HepG2 (cell line): ENCODE data around the gene ALB. TPM values are rescaled to one million over a fixed set of nuclear protein-coding genes. Genes with fewer than 3 reads are reported as not detected.
A peak's percentile ranks its signal among the peaks of the same experiment; 100 is the strongest.

ENCODE experiments used
- CREM ChIP-seq, 2 experiments: sonication (generic) in 1 of 2; formaldehyde crosslinking in 1 of 2; IDR thresholded peaks; 2 replicates each; pipeline versions ENCODE4 v1.4.0 to v1.6.1; 2016 to 2020; ENCODE audit warnings: antibody characterized with exemption in 1 of 2, mild to moderate bottlenecking in 1 of 2, missing genetic modification reagents in 1 of 2
- DMAP1 ChIP-seq: IDR thresholded peaks from 2 replicates; pipeline ENCODE4 v1.6.1; 2016
- EP300 ChIP-seq, 3 experiments: sonication (generic) in 1 of 3; formaldehyde crosslinking in 1 of 3; IDR thresholded peaks; 2 replicates each; pipeline versions ENCODE4 v1.5.1 to v1.6.1; 2011 to 2020; ENCODE audit warnings: low read depth in 2 of 3, low read length in 2 of 3, borderline replicate concordance in 1 of 3, improper control_type of control experiment in 1 of 3, mild to moderate bottlenecking in 1 of 3, missing genetic modification reagents in 1 of 3, moderate library complexity in 1 of 3
- FOXO1 ChIP-seq: sonication (generic); formaldehyde crosslinking; IDR thresholded peaks from 2 replicates; pipeline ENCODE4 v1.4.0; 2020; ENCODE audit warnings: missing genetic modification reagents
- HCFC1 ChIP-seq: fragments of 150-350 bp; IDR thresholded peaks from 2 replicates; pipeline ENCODE4 v1.6.1; 2014; ENCODE audit warnings: low read depth, low read length
- HDAC1 ChIP-seq: sonication (generic); formaldehyde crosslinking; IDR thresholded peaks from 2 replicates; pipeline ENCODE4 v1.5.1; 2020; ENCODE audit warnings: mild to moderate bottlenecking, missing genetic modification reagents
- HNF4A ChIP-seq: sonication (generic); formaldehyde crosslinking; IDR thresholded peaks from 2 replicates; pipeline ENCODE4 v1.4.0; 2020; ENCODE audit warnings: missing genetic modification reagents
- MBD4 ChIP-seq: IDR thresholded peaks from 2 replicates; pipeline ENCODE4 v1.6.1; 2012; ENCODE audit warnings: low read length, inconsistent platforms, borderline replicate concordance
- SCMH1 ChIP-seq: sonication (generic); formaldehyde crosslinking; IDR thresholded peaks from 2 replicates; pipeline ENCODE4 v1.9.0; 2021; ENCODE audit warnings: missing genetic modification reagents, mild to moderate bottlenecking, borderline replicate concordance
- SOX13 ChIP-seq, 3 experiments: fragments of 450-650 bp in 1 of 3; sonication (generic) in 1 of 3; formaldehyde crosslinking in 1 of 3; IDR thresholded peaks in 2 of 3; conservative IDR thresholded peaks in 1 of 3; 2 replicates each; pipeline versions ENCODE4 v1.5.0 to v1.6.1; 2016 to 2020; ENCODE audit warnings: antibody characterized with exemption in 1 of 3, mild to moderate bottlenecking in 1 of 3, missing compliant biosample characterization in 1 of 3, missing genetic modification reagents in 1 of 3, moderate library complexity in 1 of 3
- TARDBP ChIP-seq: sonication (generic); formaldehyde crosslinking; IDR thresholded peaks from 2 replicates; pipeline ENCODE4 v1.8.0; 2022; ENCODE audit warnings: mild to moderate bottlenecking, missing genetic modification reagents
- TCF7 ChIP-seq: sonication (generic); IDR thresholded peaks from 2 replicates; pipeline ENCODE4 v1.6.1; 2016; ENCODE audit warnings: antibody characterized with exemption, low read depth
- ZNF124 ChIP-seq: sonication (generic); formaldehyde crosslinking; IDR thresholded peaks from 2 replicates; pipeline ENCODE4 v1.4.0; 2020; ENCODE audit warnings: missing genetic modification reagents
- ZNF614 ChIP-seq: IDR thresholded peaks from 2 replicates; pipeline ENCODE4 v1.6.1; 2018; ENCODE audit warnings: missing biosample characterization, missing genetic modification reagents, inconsistent platforms, borderline replicate concordance
- polyA plus RNA-seq, 8 experiments: library from polyadenylated mRNA; depleted of rRNA in 3 of 8; stranded (reverse) in 7 of 8; unstranded in 1 of 8; fragments of >200 nt; fragmentation: Illumina TruSeq in 4 of 8; extraction: Trizol in 4 of 8; gene quantifications; 2 replicates each; pipeline versions ENCODE4 v1.2.1 to v1.2.3, GENCODE V29; 2011 to 2016; ENCODE audit warnings: low read depth in 4 of 8, missing spikeins in 1 of 8, mixed read lengths in 1 of 8; ENCODE audit not compliant: insufficient read depth in 1 of 8
- total RNA-seq, 5 experiments: library from RNA; depleted of rRNA; stranded (reverse); fragments of >200 nt; fragmentation: Illumina TruSeq; extraction: Trizol; gene quantifications; 2 replicates each; pipeline ENCODE4 v1.2.3, GENCODE V29; 2016; ENCODE audit warnings: low read depth in 1 of 5
- TF ChIP-seq, protein P1 (sequence below): sonication (generic); formaldehyde crosslinking; IDR thresholded peaks from 2 replicates; pipeline ENCODE4 v1.4.0; 2020; ENCODE audit warnings: missing genetic modification reagents
- TF ChIP-seq, protein P2 (sequence below): IDR thresholded peaks from 2 replicates; pipeline ENCODE4 v1.6.1; 2016; ENCODE audit warnings: low read depth
- TF ChIP-seq, protein P3 (sequence below): sonication (generic); formaldehyde crosslinking; conservative IDR thresholded peaks from 2 replicates; pipeline ENCODE4 v1.4.0; 2020; ENCODE audit warnings: missing genetic modification reagents
- TF ChIP-seq, protein P4 (sequence below): sonication (generic); formaldehyde crosslinking; IDR thresholded peaks from 2 replicates; pipeline ENCODE4 v1.5.1; 2020; ENCODE audit warnings: missing genetic modification reagents, mild to moderate bottlenecking, borderline replicate concordance

ALB gene
- total and polyA plus RNA-seq, 2 of the 13 experiments (the other 11 are each of a cell fraction or from before 2014, with no cell fraction given) = 22,259 to 22,625 TPM

DNA sequence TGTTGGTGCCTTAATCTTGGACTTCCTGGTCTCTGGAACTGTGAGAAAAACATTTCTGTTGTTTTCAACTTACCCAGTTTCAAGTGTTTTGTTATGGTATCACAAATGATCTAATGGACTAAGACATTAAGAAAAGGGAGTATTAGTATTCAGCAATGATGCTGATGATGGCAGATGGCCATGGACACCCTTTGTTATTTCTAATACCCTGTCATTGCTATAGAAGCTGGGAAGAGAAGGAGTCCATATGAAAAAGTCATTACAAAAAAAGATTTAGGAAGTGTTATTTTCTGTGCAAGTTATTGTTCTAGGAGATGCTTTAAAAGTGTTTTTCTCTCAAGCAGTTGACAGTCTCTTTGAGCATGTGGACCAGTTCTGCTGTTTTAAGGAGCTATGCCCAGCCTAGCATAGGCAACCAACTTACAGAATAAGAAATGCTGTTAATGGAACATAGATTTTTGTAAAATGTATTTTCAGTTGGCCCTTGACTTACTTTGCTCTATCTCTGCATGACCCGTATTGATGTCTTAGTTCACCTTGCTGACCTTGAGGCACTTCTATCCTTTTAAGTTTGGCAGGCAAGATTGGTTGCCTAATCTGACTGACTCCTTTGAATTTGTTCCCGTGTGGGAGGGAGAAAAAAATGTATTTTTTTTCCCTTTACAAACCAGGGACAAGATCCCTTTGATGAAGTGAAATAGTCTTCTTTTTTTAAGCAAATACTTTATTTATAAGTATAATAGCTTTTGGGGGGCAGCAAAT, 25.9 kb downstream of the ALB start (continued):
- TF ChIP-seq, protein P1, sequence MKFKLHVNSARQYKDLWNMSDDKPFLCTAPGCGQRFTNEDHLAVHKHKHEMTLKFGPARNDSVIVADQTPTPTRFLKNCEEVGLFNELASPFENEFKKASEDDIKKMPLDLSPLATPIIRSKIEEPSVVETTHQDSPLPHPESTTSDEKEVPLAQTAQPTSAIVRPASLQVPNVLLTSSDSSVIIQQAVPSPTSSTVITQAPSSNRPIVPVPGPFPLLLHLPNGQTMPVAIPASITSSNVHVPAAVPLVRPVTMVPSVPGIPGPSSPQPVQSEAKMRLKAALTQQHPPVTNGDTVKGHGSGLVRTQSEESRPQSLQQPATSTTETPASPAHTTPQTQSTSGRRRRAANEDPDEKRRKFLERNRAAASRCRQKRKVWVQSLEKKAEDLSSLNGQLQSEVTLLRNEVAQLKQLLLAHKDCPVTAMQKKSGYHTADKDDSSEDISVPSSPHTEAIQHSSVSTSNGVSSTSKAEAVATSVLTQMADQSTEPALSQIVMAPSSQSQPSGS = peak; percentile 69; the same call in 1 of the 2 replicates
- TF ChIP-seq SOX13 (IDR thresholded peaks at IDR 0.05) = peak; percentile 85
- peak in 1 of 2 experiments; percentile 87; a peak in 2 of 4 replicates for TF ChIP-seq SOX13 (CRISPR knock-in tag; conservative IDR thresholded peaks at IDR 0.05 in 1 of 2, IDR thresholded peaks at IDR 0.05 in 1 of 2)
- TF ChIP-seq HCFC1 = no peak
- no peak for TF ChIP-seq ZNF124 (CRISPR knock-in tag)
- TF ChIP-seq, protein P2, sequence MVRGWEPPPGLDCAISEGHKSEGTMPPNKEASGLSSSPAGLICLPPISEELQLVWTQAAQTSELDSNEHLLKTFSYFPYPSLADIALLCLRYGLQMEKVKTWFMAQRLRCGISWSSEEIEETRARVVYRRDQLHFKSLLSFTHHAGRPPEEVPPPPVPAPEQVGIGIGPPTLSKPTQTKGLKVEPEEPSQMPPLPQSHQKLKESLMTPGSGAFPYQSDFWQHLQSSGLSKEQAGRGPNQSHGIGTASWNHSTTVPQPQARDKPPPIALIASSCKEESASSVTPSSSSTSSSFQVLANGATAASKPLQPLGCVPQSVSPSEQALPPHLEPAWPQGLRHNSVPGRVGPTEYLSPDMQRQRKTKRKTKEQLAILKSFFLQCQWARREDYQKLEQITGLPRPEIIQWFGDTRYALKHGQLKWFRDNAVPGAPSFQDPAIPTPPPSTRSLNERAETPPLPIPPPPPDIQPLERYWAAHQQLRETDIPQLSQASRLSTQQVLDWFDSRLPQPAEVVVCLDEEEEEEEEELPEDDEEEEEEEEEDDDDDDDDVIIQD = no peak
- 0 out of 2 replicates have a peak, but pooled peaks have one; percentile 70 for TF ChIP-seq MBD4
- peak in 1 of 2 experiments; percentile 98; a peak in 2 of 4 replicates for TF ChIP-seq EP300 (IDR thresholded peaks at IDR 0.05; ENCODE audit: low read depth in 2 of 2, low read length in 2 of 2)
- peak; percentile 72; the same call in 1 of the 2 replicates for TF ChIP-seq EP300 (CRISPR knock-in tag; IDR thresholded peaks at IDR 0.05; ENCODE audit: borderline replicate concordance)
- peak; percentile 82 for TF ChIP-seq HNF4A (CRISPR knock-in tag)
- no peak for TF ChIP-seq ZNF614
- TF ChIP-seq DMAP1 (CRISPR knock-in tag) = no peak
- TF ChIP-seq TARDBP = no peak
- TF ChIP-seq CREM (IDR thresholded peaks at IDR 0.05) = peak; percentile 93
- no peak for TF ChIP-seq CREM (CRISPR knock-in tag; IDR thresholded peaks at IDR 0.05)
- TF ChIP-seq FOXO1 = peak; percentile 78
- TF ChIP-seq TCF7 = peak; percentile 97
- peak; percentile 42; the same call in 1 of the 2 replicates for TF ChIP-seq HDAC1 (CRISPR knock-in tag)
- TF ChIP-seq, protein P3, sequence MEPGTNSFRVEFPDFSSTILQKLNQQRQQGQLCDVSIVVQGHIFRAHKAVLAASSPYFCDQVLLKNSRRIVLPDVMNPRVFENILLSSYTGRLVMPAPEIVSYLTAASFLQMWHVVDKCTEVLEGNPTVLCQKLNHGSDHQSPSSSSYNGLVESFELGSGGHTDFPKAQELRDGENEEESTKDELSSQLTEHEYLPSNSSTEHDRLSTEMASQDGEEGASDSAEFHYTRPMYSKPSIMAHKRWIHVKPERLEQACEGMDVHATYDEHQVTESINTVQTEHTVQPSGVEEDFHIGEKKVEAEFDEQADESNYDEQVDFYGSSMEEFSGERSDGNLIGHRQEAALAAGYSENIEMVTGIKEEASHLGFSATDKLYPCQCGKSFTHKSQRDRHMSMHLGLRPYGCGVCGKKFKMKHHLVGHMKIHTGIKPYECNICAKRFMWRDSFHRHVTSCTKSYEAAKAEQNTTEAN (CRISPR knock-in tag) = no peak
- TF ChIP-seq, protein P4, sequence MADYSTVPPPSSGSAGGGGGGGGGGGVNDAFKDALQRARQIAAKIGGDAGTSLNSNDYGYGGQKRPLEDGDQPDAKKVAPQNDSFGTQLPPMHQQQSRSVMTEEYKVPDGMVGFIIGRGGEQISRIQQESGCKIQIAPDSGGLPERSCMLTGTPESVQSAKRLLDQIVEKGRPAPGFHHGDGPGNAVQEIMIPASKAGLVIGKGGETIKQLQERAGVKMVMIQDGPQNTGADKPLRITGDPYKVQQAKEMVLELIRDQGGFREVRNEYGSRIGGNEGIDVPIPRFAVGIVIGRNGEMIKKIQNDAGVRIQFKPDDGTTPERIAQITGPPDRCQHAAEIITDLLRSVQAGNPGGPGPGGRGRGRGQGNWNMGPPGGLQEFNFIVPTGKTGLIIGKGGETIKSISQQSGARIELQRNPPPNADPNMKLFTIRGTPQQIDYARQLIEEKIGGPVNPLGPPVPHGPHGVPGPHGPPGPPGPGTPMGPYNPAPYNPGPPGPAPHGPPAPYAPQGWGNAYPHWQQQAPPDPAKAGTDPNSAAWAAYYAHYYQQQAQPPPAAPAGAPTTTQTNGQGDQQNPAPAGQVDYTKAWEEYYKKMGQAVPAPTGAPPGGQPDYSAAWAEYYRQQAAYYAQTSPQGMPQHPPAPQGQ (CRISPR knock-in tag) = no peak
- TF ChIP-seq SCMH1 (CRISPR knock-in tag) = no peak
